NCI-H1417 (cell line): ENCODE measurements around the gene SH2B3.

Experiments used
- DNase-seq, 3 experiments: peaks; one replicate each; lab custom pipeline; 2025; lab: John Stamatoyannopoulos, UW

The SH2B3 gene

DNA sequence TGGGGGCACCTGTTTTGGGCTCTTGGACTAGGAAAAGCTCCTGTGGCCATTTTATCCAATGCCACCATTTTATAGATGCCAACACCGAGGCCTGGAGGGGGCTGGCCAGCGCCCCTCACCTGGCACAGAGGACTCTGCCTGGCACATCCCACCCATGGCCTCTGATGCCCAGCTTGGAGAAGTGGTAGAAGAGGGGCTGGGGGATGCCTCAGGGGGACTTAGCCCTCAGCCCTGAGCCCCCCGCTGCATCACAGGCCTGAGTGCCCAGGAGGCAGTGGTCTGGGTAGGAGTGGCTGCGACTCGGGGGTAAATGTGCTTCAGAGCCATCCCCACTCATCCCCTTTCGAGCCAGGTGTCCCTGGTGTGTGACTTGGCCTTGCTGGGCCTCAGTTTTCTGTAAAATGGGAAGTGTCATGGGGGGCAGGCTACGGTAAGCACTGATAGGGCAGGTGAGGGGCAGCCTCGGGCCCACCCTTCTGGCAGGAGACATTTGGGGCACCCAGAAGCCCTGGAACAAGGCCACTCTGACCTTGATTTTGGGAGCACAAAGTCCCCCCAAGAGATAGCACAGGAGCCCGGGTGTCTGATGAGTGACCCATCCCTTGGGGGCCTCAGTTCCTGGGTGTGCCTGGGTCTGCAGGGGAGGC lies 22.5 kb downstream of the SH2B3 start:
- no peak for DNase-seq

- DNase-seq = no peak
These were observed 23.0 kb downstream of the SH2B3 start for GRCh38 chr12:111428728-111429175.

DNA sequence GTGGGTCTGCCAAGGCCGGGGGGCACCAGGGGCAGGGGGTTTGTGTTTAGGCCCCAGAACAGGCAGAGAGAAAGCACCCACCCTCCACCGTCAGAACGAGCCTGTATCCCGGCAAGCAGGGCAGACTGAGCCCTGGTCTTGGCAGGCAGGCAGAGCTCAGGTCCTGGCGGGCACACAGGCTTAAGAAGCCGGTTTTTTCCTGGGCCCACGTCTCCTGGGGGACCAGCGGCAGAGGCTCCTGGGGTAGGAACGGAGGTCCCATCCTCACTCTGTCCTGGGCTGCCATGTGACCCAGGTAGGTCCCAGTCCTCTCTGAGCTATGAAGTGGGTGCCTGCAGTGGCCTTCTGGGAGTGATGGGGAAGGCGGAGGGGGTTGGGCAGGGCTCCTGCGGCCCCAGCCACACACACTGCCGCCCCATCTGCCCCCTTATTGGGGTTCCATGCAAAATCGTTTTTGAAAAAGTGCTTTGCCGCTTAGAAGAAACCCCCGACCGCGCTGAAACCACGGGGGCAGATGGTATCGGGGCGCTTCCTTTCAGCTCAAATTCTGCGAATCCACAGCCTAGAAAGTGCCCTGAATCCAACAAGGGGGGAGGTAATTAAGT lies 24.2 kb downstream of the SH2B3 start:
- no peak for DNase-seq

- DNase-seq = no peak
These were observed 25.0 kb downstream of the SH2B3 start for GRCh38 chr12:111430433-111431353.

- no peak for DNase-seq
These were observed 26.0 kb downstream of the SH2B3 start for GRCh38 chr12:111431772-111432171.

GRCh38 chr12:111434049-111434448 lies 28.3 kb downstream of the SH2B3 start:
- no peak for DNase-seq

- peak in 2 of 3 experiments; percentile 9 to 66 for DNase-seq
These were observed 29.1 kb downstream of the SH2B3 start for GRCh38 chr12:111434680-111435338.

DNA sequence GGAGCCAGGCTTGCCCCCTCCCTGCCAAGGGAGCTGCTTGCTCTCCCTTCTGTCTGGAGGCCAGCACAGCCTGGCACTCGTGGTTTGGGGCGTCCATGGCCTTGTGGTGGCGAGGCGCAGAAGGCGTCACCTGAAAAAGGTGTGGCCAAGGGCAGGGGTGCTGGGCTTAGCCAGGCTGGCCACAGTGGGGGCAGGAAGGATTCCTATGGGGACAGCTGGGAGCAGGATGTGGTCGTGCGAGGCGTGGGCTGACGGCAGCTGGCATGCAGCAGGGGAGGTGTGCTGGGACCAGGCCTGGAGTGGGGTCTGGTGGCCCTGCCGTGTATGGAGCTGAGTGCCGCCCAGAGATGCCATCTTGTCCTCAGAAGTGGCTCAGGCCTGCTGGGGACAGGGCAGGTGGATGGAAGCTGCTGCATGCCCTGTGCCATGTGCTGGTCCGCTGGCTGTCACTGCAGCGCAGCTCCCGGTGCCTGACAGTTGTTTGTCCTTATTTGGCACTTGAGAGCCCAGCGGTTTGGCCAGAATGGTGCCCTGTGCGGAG lies 30.0 kb downstream of the SH2B3 start:
- no peak for DNase-seq

- DNase-seq = no peak
These were observed 30.5 kb downstream of the SH2B3 start for GRCh38 chr12:111436266-111436665.

GRCh38 chr12:111436811-111437210 lies 31.1 kb downstream of the SH2B3 start:
- no peak for DNase-seq

DNA sequence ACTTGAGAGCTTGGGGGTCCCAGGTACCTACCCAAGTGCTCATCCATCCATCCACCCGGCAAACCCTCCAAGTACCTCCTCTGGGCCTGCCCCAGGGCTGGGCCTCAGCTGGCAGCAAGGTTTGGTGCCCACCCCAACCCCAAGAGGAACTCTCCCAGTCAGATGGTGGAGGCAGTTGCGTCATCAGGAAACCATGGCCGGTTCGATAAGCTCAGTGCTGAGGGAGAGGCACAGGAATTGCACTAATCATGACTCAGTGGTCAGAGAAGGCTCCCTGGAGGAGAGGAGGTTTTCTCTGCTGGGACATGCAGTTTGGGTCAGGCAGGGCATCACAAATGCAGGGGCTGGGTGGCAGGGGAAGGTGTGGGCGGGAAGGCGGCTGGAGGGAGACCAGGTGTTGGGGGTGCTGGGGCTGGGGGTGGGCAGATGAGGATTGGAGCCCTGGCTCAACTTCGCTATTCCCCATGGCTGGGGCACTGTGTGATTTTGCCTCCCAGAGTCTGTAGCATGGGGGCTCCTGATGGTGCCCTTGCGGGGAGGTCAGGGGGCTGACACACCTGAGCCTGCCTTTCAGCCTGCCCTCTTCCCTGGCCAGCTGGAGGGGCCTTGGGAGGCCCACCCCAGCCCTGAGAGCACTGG lies 32.2 kb downstream of the SH2B3 start:
- no peak for DNase-seq

DNA sequence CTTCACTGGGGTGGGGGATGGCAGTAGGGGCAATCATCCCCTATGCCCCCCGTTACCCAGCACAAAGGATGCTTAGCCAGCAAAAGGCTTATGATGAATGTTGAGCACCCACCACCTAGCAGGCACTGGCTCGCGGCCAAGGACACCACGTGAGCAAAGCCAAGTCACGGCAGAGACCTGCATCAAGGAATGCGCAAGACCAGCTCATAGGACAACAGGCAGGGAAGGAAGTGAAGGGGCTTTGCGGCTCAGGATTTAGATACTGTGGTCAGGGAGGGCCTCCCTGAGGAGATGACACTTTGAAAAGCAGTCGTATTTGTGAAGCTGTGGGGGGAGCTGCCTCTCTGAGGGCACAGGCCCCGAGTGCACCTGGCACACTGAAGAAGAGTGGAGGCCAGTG lies 32.8 kb downstream of the SH2B3 start:
- peak in 1 of 3 experiments; percentile 15 for DNase-seq

DNA sequence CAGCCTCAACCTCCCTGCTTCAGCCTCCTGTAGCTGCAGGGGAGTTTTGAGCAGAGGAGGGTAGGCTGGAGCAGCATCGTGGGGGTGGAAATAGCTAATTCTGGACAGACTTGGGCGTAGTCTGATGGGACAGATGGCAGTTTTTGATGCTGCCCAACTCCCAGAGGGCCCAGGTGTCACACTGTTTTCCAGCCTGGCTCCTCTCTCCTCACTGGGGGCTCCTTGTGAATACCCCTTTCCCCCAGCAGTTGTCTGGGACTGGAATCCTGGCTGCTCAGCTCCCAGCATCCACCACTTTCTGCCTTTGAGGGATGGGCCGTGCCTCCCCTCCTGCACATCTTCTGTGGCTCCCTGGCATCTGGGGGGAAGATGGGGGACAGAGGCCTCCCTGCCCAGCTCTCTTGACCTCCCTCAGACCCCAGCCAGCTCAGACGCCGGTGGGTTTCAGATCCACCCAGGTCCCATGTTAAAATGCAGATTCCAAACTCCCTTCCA lies 34.0 kb downstream of the SH2B3 start:
- no peak for DNase-seq

DNA sequence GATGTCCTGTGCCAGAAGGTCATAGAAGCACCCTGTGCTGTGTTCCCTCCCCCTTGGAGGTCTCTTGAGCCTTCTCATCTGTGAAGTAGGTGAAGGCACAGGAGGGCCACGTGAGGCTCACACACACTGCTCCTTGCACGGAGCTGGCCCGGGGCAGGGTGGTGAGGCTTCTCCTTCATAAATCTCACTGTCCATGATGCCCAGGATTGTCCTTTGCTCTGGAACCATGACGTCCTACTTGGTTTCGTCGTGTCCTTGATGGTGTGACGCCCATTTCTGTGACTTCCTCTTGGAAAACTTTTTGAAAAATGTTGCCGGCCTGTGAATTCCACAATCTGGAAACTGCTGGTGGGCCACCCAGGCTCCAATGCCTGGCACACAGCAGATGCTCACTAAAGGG lies 34.4 kb downstream of the SH2B3 start:
- DNase-seq = no peak

- no peak for DNase-seq
These were observed 34.9 kb downstream of the SH2B3 start for GRCh38 chr12:111440631-111441030.

DNA sequence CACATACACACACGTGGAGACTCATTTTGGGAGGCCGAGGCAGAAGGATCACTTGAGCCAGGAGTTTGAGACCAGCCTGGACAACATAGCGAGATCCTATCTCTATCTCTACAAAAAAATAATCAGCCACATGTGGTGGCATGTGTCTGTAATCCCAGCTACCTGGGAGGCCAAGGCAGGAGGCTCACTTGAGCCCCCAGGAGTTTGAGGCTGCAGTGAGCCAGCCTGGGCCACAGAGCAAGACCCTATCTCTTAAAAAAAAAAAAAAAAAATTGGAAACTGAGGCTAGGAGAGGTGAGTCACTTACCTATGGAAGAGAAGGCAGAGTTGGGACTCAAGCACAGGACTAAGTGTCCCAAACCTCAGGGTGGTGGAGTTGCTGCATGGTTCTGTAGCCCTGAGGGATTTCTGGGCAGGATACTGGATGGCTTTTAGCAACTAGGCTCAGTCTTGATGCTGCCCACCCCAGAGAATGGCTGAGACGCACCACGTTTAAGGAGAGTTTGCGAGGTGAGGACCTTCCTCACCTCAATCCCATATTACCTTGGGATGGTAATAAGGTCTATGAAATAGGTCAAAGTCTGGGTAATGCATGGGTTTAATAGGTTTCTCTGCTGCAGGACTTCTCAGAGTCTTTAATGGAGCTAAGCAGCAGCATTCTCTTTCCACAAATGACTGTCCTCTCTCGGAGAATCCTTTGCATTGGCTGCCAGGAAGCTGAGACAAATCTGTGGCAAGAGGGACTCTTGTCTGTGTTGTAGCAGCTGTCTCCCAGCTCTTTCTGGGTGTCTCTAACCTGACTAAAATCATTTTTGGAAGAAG lies 35.6 kb downstream of the SH2B3 start:
- no peak for DNase-seq

DNA sequence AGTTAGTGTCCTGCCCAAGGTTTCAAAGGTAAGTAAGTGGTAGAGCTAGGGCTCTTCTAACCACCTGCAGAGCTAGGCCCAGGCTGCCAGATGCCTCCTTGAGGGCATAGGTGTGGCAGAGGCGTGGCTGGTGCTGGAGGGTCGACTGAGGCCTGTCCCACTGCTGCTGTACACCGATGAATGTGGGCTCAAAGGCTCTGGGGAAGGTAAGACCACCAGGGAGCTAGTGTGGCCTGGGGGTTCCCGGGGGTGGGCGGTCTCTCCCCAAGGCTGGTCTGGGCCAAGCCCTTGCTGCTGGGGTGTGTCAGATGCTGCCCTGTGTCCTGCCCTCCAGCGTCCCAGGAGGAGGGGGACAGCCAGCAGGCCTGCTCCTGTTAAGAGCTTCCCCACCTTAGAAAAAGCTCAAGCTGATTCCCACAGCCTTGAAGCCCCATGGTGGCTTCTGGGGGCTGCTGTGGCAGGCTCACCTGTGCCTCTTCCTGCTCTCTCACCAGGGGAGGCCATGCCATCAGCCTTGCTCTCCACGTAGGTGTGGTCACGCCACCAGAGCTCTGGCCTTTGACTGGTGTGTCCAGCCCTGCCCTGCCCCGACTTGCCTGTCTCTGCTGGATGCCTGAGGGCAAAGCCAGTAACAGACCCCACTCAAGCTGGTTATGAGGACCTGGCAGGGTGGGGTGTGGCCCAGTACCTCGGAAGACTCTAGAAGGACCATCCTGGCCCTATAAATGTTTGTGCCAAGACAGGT lies 36.8 kb downstream of the SH2B3 start:
- DNase-seq = no peak

DNA sequence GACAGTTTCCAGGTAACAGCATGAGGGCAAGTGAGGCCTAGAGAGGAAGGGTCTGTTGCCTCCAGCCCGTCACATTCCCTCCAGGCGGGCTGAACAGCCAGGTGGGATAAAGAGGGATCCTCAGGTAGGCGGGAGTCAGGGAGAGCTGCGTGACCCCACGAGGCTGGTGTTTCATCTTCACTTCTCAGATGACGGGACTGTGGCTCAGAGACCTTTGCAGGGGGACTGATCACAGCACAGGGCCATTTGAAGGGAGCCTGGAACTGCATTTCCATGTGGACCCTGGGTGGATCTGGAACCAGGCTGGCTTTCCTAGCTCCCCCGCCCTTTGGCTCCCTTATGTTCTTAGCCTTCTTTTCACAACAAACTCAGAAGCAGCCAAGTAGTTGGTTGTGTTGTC lies 37.4 kb downstream of the SH2B3 start:
- no peak for DNase-seq

DNA sequence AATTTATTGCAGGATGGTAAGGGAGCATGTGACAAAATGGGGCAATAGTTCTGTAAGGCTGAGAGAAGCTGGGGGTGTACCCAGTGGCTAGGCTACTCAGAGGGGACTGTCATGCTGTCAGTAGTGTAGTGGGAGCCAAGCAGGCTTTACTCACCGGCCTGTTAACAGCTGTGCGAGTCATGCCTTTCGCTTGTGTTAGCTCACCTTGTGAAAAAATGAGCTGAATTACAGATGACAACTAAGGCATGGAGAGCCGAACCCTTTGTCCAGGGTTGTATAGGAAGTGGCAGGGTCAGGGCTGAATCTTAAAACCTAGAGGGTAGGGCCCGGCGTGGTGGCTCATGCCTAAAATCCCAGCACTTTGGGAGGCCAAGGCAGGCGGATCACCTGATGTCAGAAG lies 37.9 kb downstream of the SH2B3 start:
- no peak for DNase-seq
